Left ventricle myocardium superior (tissue), 1 donor: Measurements from ENCODE around the gene GPC6. TPM values are rescaled to one million over a fixed set of nuclear protein-coding genes. Genes with fewer than 3 reads are reported as not detected.
A peak's percentile ranks its signal among the peaks of the same experiment; 100 is the strongest.

Source experiments
- ATAC-seq: fragments of 200-7000 bp; cut with Tn5 transposase; one replicate; pipeline ENCODE4 v1.9.1; 2020; ENCODE audit warnings: mild to moderate bottlenecking, moderate library complexity
- DNase-seq: peaks from one replicate; pipeline ENCODE4 v3.0.0-alpha.2; 2020
- intact Hi-C: fragments of 100-400 bp; cut with micrococcal nuclease; formaldehyde crosslinking; loops from one replicate; pipeline ENCODE4 v1.11.0; 2022
- total RNA-seq: library from RNA; stranded (reverse); fragmentation: NEBNext Ultra II Directional; extraction: Animal tissue kit (Norgen Biotek cat#: 25700); gene quantifications from one replicate; pipeline ENCODE4 v1.2.1, GENCODE V29; 2021
- donor health status: DM: no; HTN: yes; CAD: no; lungs with severe emphysema.

The GPC6 gene
- total RNA-seq, 1 donor from 2014 or later, result 1.6 TPM

- ATAC-seq, result peak; percentile 86
- intact Hi-C loops, result no loop called here
Observed at GRCh38 chr13:93227878-93228642, 1.5 kb downstream of the GPC6 start.

GRCh38 chr13:93228643-93228937, 2.0 kb downstream of the GPC6 start:
- intact Hi-C loops, result no loop called here
- DNase-seq (no peak), ATAC-seq (no peak)

More at GRCh38 chr13:93227878-93228642, 1.5 kb downstream of the GPC6 start:
- DNase-seq, result peak; percentile 58

- DNase-seq, result no peak
- ATAC-seq, result no peak
- intact Hi-C loops, result no loop called here
Observed at GRCh38 chr13:93230261-93230855, 3.8 kb downstream of the GPC6 start.

- intact Hi-C loops, result no loop called here
- no peak for ATAC-seq
- DNase-seq, result no peak
Observed at GRCh38 chr13:93231867-93232266, 5.3 kb downstream of the GPC6 start.

GRCh38 chr13:93233997-93234416, 7.4 kb downstream of the GPC6 start:
- ATAC-seq, result no peak
- DNase-seq, result no peak
- intact Hi-C loops, result no loop called here

- DNase-seq (no peak), ATAC-seq (no peak)
- intact Hi-C loops, result no loop called here
Observed at GRCh38 chr13:93234459-93234858, 7.9 kb downstream of the GPC6 start.

GRCh38 chr13:93235258-93236015, 8.8 kb downstream of the GPC6 start:
- DNase-seq, result no peak
- intact Hi-C loops, result no loop called here
- ATAC-seq, result no peak

- ATAC-seq, result no peak
- intact Hi-C loops, result no loop called here
- no peak for DNase-seq
Observed at GRCh38 chr13:93238711-93239110, 12.1 kb downstream of the GPC6 start.

GRCh38 chr13:93243375-93244063, 16.9 kb downstream of the GPC6 start:
- ATAC-seq (no peak), DNase-seq (peak; percentile 16)
- intact Hi-C loops, result no loop called here

GRCh38 chr13:93244141-93244917, 17.7 kb downstream of the GPC6 start:
- intact Hi-C loops, result no loop called here
- ATAC-seq, result peak; percentile 63
- DNase-seq, result peak; percentile 24

- ATAC-seq (peak; percentile 60), DNase-seq (no peak)
- intact Hi-C loops, result no loop called here
Observed at GRCh38 chr13:93244918-93245280, 18.3 kb downstream of the GPC6 start.

- no peak for DNase-seq
- intact Hi-C loops, result no loop called here
- no peak for ATAC-seq
Observed at GRCh38 chr13:93246069-93246468, 19.5 kb downstream of the GPC6 start.

GRCh38 chr13:93248627-93249047, 22.0 kb downstream of the GPC6 start:
- DNase-seq (peak; percentile 19), ATAC-seq (no peak)
- intact Hi-C loops, result no loop called here

- intact Hi-C loops, result no loop called here
- no peak for ATAC-seq
- DNase-seq, result no peak
Observed at GRCh38 chr13:93249364-93250306, 23.0 kb downstream of the GPC6 start.

GRCh38 chr13:93254775-93255174, 28.2 kb downstream of the GPC6 start:
- no peak for DNase-seq
- no peak for ATAC-seq
- intact Hi-C loops, result no loop called here

- no peak for ATAC-seq
- intact Hi-C loops, result no loop called here
- no peak for DNase-seq
Observed at GRCh38 chr13:93256998-93257397, 30.4 kb downstream of the GPC6 start.

GRCh38 chr13:93259527-93260080, 33.0 kb downstream of the GPC6 start:
- no peak for DNase-seq
- ATAC-seq, result no peak
- intact Hi-C loops, result no loop called here

GRCh38 chr13:93260591-93260990, 34.0 kb downstream of the GPC6 start:
- ATAC-seq (no peak), DNase-seq (no peak)
- intact Hi-C loops, result no loop called here
